Mucosa of gallbladder (tissue), 1 donor: Measurements from ENCODE around the gene CARD11. TPM values are rescaled to one million over a fixed set of nuclear protein-coding genes. Genes with fewer than 3 reads are reported as not detected.
A peak's percentile ranks its signal among the peaks of the same experiment; 100 is the strongest.

Experiments used
- DNase-seq: peaks from one replicate; pipeline ENCODE4 v3.0.0-alpha.2; 2020; ENCODE audit warnings: low spot score
- total RNA-seq: library from RNA; stranded (reverse); gene quantifications from one replicate; pipeline ENCODE4 v1.2.1, GENCODE V29; 2021
- donor health status: DM: no; HTN: no; CAD: no.

The CARD11 gene
- total RNA-seq, 1 donor from 2014 or later: 35.8 TPM

DNA sequence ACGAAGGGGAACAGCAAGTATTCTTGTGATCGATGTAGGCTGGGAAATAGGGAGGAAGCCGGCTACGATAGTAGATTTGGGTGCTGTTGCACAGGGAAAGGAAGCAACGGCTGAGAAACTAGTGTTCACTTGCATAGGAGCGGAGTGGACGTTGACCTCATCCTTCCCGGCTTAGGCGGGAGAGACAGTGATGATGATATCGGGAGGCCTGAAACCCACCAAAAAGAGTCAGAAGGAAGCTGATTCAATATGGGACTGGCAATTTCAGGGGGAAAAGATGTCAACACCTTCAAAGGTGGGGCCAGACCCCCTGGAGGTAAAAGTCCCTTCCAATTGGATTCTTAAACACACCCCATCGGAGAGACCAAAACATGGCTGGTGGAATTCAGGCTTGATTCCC is 61.3 kb downstream of the CARD11 start:
- DNase-seq: no peak

DNA sequence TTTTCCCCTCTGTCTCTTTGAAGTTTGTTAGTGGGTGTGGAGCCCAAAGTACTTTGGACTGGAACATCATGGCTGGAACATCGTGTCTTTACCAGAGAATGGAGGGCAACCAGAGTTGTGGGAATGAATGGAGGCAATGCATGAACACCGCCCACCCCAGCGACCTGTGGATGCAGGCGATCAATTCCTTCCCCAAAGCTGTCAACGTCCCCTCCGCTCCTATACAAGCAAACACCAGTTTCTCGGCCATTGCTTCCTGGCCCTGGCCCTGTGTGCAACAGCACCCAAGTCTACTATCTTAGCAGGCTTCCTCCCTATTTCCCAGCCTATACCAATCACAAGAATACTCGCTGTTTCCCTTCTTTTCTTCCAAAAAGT is 62.6 kb downstream of the CARD11 start:
- no peak for DNase-seq

DNA sequence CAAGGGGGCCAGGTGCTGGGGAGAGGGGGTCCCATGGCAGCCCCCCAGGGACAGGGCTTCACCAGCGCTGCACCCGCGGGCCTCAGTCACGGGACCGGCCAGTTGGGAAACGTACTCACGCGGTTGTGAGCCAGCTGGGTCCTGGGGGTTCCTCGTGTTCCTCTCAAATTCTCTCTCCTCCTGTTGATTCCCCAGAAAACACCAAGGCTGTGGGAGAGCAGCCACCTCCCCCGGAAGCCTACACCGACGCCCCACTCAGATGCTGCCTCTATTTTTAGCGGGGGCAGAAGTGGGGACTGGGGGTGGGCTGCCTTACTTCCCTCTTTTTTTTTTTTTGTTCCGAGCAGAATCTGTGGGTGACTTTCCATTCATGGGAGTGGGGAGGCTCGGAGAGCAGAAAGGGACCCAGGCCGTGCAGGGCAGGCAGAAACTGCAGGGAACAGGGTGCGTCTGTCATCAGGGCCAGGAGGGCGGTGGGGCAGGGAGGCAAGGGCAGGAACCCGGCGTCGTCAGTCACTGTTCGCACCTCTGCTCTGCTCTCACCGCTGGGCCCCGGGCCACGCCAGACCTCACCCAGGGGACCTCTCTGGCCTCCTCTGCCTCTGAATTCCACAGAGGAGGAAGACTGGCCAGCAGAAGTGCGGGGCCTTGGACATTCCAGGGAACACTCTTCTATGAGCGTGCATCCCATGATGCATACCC is 63.1 kb downstream of the CARD11 start:
- no peak for DNase-seq

DNA sequence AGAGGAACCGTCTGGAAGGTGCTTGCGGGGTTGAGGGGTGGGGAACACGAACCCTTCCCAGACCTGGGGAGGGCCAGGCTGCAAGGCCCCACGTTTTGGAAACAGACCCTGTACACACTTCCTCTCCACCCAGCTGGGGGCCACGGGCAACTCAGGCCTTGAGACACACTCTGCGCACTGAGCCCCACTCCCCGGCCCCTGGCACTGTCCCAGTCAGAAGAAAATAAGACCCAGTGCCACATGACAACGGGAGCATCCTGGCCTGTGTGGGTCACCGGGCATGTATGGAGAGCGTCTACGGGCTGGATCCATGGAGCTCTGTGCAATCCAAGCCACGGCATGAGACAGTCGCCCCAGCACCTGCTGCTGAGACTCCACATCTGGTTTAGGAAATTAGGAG is 63.7 kb downstream of the CARD11 start:
- no peak for DNase-seq

DNA sequence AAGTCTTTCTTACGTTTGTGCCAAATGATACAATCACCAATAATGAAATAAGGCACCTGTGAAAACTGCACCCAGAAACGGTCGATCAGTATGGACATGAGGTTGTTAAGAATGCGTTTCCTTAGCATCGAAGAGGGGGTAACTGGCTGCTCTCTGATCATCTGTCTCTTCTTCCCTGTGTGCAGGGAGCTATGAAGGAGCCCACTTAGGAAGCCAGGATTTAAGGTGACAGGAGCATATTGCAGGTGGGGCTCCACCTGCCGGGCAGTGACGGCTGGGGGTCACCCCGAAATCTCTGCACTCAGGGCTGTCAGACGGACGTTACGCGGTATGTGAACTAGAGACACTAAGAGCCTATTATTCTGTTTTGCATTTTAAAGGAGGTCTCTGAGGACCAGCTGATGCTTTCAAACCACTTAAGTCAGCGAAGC is 64.5 kb downstream of the CARD11 start:
- DNase-seq: no peak

DNA sequence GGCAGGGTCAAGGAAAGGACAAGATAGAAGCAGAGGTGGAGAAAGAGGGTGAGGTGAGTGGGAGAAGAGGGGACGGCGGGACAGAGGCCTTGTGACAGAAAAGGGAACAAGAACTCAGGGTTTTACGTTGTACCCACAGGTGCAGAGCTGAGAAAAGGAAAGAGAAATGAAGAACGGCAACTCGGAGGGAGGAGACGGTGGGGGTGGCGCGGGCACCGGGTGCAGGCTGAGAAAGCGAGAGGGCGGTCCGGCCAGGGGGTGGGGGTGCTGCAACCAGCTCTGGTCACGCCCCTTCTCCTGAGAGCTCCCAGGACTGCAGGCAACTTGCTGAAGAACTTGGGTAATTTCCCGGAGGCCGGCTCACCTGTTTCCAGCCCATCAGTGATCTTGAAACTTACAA is 65.3 kb downstream of the CARD11 start:
- DNase-seq: peak; percentile 74

DNA sequence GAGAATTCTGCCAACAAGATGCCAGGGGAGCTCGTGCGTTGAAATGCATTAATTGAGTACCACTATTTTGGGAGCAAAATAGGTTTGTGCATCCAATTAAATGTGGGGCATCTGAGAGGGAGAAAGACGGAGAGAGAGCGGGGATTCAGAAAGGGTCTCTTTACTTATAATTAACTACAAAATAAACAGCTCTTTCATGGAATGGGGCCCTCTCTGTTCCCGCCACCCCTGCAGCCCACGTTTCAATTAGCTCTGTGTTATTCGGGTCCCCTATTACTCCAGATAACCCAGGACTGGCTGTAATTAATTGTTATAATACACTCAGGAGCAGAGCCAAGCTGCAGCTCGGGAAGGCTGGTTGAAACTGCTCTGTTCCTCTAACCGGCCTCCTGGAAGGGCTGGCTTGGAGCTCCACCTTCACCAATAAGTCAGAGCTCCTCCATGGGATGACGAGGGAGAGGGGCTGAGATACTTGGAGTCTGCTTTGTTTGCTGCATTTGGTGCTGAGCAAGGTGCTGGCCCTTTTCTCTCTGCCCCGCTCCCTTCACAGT is 67.8 kb downstream of the CARD11 start:
- no peak for DNase-seq

DNA sequence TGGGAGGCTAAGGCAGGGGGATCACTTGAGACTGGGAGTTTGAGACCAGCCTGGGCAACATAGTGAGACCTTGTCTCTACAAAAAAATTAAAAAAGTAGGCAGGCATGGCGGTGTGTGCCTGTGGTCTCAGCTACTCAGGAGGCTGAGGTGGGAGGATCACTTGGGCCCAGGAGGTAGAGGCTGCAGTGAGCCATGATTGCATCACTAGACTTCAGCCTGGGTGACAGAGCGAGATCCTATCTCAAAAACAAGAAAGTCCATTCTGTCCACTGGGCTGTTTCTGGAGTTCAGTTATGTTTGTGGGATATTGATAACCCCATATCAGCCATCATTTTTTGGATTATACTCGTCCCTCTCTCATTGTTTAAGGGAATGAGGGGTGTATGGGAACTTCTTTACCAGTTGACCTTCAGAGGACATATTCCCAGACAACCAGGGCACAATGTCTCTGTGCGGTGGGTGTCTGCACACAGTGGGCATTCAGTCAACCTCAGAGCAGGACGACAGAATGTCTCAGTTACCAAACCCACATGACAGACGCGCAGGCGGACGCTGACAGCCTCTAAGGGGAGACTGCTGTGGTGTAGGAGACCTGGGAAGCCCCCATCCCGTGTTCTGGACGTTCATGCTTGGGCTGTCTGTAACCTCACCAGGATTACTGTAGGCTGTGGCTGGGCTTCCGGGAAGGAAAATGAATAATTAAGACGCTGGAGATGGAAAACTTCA is 69.4 kb downstream of the CARD11 start:
- no peak for DNase-seq

DNA sequence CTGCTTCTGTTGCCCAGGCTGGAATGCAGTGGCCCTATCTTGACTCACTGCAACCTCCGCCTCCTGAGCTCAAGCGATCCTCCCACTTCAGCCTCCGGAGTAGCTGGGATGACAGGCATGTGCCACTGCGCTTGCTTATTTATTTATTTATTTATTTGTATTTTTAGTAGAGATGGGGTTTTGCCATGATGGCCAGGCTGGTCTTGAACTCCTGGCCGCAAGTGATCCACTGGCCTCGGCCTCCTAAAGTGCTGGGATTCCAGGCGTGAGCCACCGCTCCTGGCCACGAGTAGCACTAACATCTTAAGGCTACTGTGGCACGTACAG is 70.9 kb downstream of the CARD11 start:
- DNase-seq: no peak

DNA sequence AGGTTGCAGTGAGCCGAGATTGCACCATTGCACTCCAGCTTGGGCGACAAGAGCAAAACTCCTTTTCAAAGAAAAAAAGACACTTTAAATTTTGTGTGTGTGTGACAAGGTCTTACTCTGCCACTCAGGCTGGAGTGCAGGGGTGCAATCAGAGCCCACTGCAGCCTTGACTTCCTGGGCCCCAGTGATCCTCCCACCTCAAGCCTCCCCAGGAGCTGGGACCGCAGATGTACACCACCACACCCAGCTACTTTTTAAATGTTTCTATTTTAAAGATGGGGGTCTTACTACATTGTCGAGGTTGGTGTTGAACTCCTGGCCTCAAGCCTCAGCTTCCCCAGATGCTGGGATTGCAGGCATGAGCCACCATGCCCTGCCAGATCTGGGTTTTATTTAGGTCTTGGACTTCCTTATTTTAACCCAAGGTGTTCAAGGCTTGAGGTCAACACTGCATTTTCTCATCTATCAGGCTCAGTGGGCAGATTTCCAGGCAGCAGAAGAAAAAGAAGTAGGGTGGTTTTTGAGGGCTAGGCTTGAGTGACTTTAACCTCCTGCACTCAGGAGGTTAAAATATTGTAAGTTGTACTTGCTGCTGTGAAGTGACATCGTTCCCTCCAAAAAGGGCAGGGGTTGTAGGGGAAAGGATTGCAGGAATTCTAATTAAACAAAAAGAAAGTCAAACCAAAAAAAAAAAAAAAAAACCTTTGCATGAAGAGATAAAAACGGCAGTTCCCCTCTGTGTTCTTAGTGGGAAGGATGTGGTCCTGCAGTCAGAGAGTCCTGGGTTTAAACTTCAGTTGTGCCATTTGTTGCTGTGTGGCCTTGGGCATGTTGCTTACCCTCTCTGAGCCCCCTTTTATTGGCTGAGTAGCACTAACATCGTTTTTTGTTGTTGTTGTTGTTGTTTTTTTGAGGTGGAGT is 71.5 kb downstream of the CARD11 start:
- no peak for DNase-seq

DNA sequence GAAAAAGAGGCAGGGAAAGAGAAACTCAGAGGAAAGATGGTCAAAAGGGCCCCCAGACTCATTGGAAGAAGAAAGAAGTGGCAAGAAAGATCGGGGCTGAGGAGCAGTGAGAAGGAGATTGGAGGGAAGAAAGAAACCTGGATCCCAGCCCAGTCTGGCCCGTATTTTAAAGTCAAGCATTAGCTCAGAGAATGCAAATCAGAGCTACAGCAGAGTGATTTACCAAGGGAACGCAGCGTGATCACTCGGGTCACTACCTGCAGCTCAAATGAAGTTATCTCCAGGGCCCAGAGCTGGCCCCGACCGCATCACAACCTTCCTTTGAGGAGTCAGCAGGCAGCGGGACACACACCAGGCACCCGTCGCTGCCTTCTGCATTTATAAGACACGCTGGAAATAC is 72.8 kb downstream of the CARD11 start:
- DNase-seq: no peak

DNA sequence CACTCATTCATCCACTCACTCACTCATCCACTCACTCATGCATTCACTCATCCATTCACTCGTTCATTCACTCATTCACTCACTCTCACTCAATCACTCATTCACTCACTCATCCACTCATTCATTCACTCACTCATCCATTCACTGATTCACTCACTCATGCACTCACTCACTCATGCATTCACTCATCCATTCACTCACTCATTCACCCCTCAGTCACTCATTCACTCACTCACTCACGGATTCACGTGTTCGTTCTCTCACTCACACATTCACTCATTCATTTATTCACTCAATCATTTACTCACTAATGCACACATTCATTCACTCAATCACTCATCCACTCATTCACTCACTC is 73.4 kb downstream of the CARD11 start:
- no peak for DNase-seq

DNA sequence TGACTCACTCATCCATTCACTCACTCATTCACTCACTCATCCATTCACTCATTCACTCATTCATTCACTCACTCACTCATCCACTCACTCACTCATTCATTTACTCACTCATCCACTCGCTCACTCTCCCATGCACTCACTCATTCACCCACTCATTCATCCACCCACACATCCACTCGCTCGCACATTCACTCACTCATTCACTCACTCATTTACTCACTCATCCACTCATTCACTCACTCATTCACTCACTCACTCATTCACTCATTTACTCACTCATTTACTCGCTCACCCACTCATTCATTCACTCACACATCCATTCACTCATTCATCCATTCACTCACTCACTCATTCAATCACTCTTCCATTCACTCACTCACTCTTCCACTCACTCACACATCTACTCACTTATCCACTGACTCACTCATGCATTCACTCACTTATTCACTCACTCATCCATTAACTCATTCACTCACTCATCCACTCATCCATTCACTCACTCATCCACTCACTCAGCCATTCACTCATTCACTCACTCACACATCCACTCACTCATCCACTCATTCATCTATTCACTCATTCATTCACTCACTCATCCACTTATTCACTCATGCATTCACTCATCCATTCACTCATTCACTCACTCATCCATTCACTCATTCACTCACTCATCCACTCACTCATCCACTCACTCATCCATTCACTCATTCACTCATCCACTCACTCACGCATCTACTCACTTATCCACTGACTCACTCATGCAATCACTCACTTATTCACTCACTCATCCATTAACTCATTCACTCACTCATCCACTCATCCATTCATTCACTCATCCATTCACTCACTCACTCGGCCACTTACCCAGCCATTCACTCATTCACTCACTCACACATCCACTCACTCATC is 74.0 kb downstream of the CARD11 start:
- no peak for DNase-seq

DNA sequence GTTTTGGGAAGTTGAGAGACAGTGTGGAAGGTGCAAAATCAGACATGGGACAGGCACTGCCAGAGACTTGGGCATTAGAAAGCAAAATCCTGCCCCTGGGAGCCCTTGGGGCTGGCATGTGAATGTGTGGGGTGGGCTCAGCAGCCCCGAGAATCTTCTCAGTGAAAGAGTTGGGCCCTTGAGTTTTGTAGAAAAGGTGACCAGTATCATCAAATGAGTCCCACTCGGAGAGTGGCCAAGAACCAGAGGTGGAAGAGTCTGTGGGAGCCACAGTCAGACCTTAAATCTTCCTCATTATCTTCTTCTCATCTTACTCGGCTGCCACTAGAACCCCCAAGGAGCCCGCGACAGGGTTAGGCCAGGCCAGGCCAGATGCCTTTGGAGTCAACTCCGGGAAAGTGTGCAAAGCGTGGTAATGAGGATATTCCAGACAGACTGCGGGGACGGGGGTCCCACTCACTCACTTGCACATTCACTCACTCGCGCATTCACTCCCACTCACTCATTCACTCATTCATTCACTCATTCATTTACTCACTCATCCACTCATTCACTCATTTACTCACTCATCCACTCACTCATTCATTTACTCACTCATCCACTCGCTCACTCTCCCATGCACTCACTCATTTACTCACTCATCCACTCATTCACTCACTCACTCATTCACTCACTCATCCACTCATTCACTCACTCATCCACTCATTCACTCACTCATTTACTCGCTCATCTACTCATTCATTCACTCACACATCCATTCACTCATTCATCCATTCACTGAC is 74.9 kb downstream of the CARD11 start:
- DNase-seq: no peak

DNA sequence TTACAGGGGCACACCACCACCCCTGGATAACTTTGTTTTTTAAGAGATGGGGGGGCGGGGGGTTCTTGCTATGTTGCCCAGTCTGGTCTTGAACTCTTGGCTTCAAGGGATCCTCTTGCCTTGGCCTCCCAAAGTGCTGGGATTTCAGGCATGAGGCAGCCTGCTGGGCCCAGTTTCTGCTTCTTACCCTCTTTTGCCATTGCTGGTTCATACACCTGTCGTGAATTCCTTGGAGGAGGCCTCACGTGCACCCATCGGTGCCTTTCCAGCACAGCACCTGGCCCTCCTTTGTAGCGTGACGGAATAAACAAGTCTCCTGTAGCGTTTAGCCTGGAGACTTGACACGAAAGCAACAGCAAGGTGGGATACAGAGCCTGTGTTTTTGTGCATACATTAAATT is 75.5 kb downstream of the CARD11 start:
- DNase-seq: no peak

DNA sequence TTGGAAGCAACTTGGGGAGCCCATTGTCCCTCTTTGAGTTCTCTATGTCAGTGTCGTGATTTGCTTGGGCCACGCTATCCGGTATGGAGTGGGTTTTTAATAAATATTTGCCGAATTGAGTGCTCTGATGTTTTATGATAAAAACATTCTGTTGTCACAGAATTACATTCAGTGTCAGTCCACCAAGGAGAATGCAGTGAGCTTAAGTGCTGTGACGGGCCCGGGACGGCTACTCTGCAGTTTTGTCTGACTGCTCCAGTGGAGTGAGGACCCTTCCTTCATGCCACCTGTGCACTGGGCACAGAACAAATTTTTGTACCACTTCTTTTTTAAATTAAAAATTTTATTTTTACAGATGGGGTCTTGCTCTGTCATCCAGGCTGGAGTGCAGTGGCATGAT is 76.0 kb downstream of the CARD11 start:
- DNase-seq: no peak

DNA sequence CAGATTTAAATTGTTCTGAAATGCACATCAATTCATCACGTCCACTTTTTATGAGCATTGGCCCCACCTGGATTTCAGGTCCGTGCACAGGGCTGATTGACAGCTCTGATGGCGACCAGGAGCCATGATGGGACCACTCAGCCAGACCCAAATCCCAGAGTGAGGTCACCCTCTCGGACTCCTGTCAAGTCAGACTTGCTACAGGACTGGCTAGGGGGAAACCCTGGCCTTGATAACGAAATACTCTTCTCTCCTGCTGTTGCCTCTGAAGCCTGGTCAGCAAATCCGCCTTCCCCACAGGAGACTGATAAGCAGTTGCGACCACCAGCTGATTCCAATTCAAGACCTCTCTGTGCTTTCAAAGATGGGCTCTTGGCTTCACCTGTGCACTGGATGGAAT is 76.4 kb downstream of the CARD11 start:
- DNase-seq: no peak

DNA sequence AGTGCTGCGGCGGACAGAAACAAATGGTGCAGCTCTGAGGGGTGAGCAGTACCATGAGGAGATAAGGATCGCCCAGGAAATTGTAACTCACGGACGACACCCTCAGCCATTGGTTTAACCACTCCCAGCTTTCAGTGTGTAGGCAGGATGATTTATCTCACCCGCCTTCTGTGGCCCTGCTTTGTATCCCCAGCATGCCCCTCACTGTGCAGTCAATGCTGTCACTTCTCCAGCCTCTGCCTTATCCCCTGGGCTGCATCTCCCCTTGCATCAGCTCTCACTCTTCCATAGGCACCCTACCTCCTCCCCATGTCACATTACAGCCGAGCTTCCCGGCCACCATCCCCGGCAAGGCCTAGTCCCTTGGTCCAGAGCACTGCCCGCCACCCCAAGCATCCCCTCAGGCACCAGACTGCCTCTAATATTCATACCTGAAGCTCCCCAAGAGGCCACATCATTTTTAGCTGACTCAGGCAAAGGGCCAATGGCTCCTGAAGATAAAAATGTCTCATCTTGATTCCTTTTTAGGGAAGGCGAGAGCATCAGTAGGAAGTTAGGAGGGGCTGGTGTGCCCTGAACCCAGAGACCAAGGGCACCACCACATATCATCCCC is 77.1 kb downstream of the CARD11 start:
- no peak for DNase-seq

DNA sequence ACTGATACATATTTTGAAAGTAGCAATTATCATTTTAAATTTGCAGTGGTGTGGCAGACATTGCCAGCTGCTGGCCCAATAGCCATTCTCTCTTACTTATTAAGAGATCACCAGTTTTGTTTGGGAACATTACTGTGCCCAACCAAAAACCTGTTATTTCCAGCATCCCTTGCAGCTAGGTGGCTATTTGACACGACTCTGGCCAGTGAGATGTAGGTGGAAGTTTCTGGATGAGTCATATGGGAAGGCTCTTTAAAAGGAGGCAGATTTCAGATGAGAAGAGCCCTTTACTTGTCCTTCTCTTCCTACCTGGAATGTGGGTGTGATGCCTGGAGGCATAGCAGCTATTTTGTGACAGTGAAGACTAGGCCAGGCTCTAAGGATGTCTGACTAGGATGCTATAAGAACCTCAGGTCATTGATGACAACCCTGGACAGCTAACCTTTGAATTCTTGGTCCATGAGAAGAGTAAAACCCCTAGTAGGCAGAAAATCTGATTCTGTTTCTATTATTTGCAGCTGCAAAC is 77.9 kb downstream of the CARD11 start:
- DNase-seq: no peak

DNA sequence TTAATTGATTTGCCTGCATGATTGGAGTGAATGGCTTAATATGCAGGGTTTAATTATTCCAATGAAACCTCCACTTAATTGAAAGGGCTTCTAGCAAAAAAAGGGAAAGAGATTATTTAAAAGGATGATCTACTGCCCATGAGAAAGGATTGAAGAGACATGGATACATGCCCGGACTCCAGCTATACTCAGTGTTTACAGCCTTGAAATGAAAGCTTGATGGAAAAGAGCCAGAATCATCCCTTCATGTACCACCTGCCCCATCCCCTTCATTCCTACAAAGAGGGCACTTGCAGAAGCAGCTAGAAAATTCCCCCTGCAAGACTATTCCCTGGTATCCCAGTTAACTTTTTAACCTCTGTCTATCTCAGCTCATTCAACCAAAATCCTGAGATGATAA is 78.4 kb downstream of the CARD11 start:
- no peak for DNase-seq
